ENCODE measurements around the gene OLFM4. TPM values are rescaled to one million over a fixed set of nuclear protein-coding genes. Genes with fewer than 3 reads are reported as not detected.
A peak's percentile ranks its signal among the peaks of the same experiment; 100 is the strongest.

Gene OLFM4
- total RNA-seq, 4 donors from 2014 or later: 0.11 to 3.5 TPM; not detected in 2

- no peak for TF ChIP-seq POLR2A (IDR thresholded peaks at IDR 0.05)
- TF ChIP-seq CTCF (IDR thresholded peaks at IDR 0.05): no peak
Measured at GRCh38 chr13:53074114-53074513, 45.5 kb downstream of the OLFM4 start.

GRCh38 chr13:53075356-53076041, 46.9 kb downstream of the OLFM4 start:
- no peaks in the 10 kb centered on the region for H3K36me3 ChIP-seq
- intact Hi-C loops (cut with DNase I): no loop called here

More at GRCh38 chr13:53074114-53074513, 45.5 kb downstream of the OLFM4 start:
- intact Hi-C loops (cut with DNase I): no loop called here
- Histone ChIP-seq H3K9me3 (no peaks in the 10 kb centered on the region), H3K4me1 (peaks cover 0 to under 1% of the 10 kb centered on the region in 2 donors), H3K4me3 (replicated peaks in 1 of 3) (no peak overlapping the region), H3K27me3 (no peaks in the 10 kb centered on the region), H3K27ac (no peak overlapping the region), H3K36me3 (no peaks in the 10 kb centered on the region)
- WGBS, 2 donors: 74 to 75% methylated on average over 5 of the region's 5 CpGs
- no peak for DNase-seq

GRCh38 chr13:53079691-53080090, 51.1 kb downstream of the OLFM4 start:
- no peaks in the 10 kb centered on the region for H3K9me3 ChIP-seq
- intact Hi-C loops (cut with DNase I): no loop called here
- H3K36me3 ChIP-seq: no peaks in the 10 kb centered on the region
- H3K4me1 ChIP-seq: no peaks in the 10 kb centered on the region
- TF ChIP-seq CTCF (IDR thresholded peaks at IDR 0.05) (no peak), POLR2A (IDR thresholded peaks at IDR 0.05) (no peak)
- no peak for DNase-seq
- no peaks in the 10 kb centered on the region for H3K27me3 ChIP-seq
- whole genome bisulfite sequencing, 2 donors: 74 to 78% methylated on average over 8 of the region's 8 CpGs
- no peak overlapping the region for H3K27ac ChIP-seq
- H3K4me3 ChIP-seq (replicated peaks in 1 of 3): no peak overlapping the region

More at GRCh38 chr13:53075356-53076041, 46.9 kb downstream of the OLFM4 start:
- TF ChIP-seq POLR2A (IDR thresholded peaks at IDR 0.05) (no peak), CTCF (IDR thresholded peaks at IDR 0.05) (no peak)
- 82 to 84% methylated on average over 6 of the region's 6 CpGs for WGBS, 2 donors
- Histone ChIP-seq H3K27me3 (no peaks in the 10 kb centered on the region), H3K4me3 (replicated peaks in 1 of 3) (no peak overlapping the region), H3K4me1 (no peaks in the 10 kb centered on the region), H3K27ac (no peak overlapping the region), H3K9me3 (no peaks in the 10 kb centered on the region)
- DNase-seq: no peak

- no peaks in the 10 kb centered on the region for H3K9me3 ChIP-seq
- no peak for DNase-seq
- H3K27me3 ChIP-seq: no peaks in the 10 kb centered on the region
- 84 to 95% methylated on average over 3 of the region's 3 CpGs for WGBS, 2 donors
- no peak overlapping the region for H3K4me3 ChIP-seq (replicated peaks in 1 of 3)
- peaks cover 6 to 8% of the 10 kb centered on the region in 2 donors for H3K4me1 ChIP-seq
- intact Hi-C loops (cut with DNase I): no loop called here
- no peak overlapping the region for H3K27ac ChIP-seq
- no peak for TF ChIP-seq CTCF (IDR thresholded peaks at IDR 0.05)
- no peak for TF ChIP-seq POLR2A (IDR thresholded peaks at IDR 0.05)
- H3K36me3 ChIP-seq: no peaks in the 10 kb centered on the region
Measured at GRCh38 chr13:53088871-53089270, 60.3 kb downstream of the OLFM4 start.

DNA sequence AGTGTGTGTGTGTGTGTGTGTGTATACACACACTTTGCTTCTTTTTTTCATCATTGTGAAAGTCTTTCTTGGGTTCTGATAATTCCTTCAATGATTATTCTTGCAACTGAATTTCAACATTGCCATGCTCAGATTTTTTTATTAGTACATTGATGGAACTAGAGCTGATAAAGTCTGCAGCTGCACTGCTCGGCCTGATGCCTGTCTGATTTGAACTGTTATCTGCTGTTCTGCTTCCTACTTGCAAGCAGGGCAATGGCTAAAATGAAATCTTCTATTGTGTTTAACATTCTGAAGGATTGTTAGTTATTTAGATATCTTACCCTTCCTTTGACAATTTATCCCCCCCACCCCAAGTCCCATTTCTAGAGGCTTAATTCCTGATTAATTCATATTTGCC, 61.3 kb downstream of the OLFM4 start:
- no peak for TF ChIP-seq POLR2A (IDR thresholded peaks at IDR 0.05)
- no peak for TF ChIP-seq CTCF (IDR thresholded peaks at IDR 0.05)
- 75 to 88% methylated on average over 1 of the region's 1 CpG for WGBS, 2 donors
- intact Hi-C loops (cut with DNase I): no loop called here

More for the DNA sequence above, 61.3 kb downstream of the OLFM4 start:
- Histone ChIP-seq H3K9me3 (no peaks in the 10 kb centered on the region), H3K36me3 (no peaks in the 10 kb centered on the region), H3K4me3 (replicated peaks in 1 of 3) (no peak overlapping the region), H3K4me1 (peaks cover 6 to 8% of the 10 kb centered on the region in 2 donors), H3K27ac (peak overlapping the region; percentile 2 to 48 (median 14)), H3K27me3 (no peaks in the 10 kb centered on the region)
- no peak for DNase-seq

Data from thyroid gland (tissue), 4 donors.